22Rv1 (cell line): ENCODE measurements around the gene DEAF1.

ENCODE experiments used
- CTCF ChIP-seq: fragments of 450-650 bp; IDR thresholded peaks from 2 replicates; pipeline ENCODE4 v1.5.1; 2017; ENCODE audit warnings: mild to moderate bottlenecking
- ZFX ChIP-seq: fragments of 450-650 bp; IDR thresholded peaks from 2 replicates; pipeline ENCODE4 v1.6.1; 2017; ENCODE audit warnings: antibody characterized with exemption, borderline replicate concordance

- TF ChIP-seq CTCF (no peak), ZFX (no peak)
These were observed 51.7 kb downstream of the DEAF1 start for GRCh38 chr11:643366-643765.
